Measurements from ENCODE around the gene RPL3. TPM values are rescaled to one million over a fixed set of nuclear protein-coding genes. Genes with fewer than 3 reads are reported as not detected.
"Not testable (repeated sequence)": the region's sequence is repeated elsewhere in the genome, so short reads cannot be mapped to it uniquely, and the experiment has no call there.

Gene RPL3
- total RNA-seq, 1 experiment from 2014 or later, result 1,117 TPM

- no peaks in the 10 kb centered on the region for H3K9me3 ChIP-seq (ENCODE audit: low read depth, low read length, poor library complexity, severe bottlenecking)
- no TSS peak for BruUV-seq (replicated peaks)
- ChIA-PET POLR2A (ENCODE audit: low non-redundant PET) (interaction anchor here (0.6 kb wide), 1 partner anchor 24 kb away, joined by 3 read pairs; no protein-coding TSS in a partner anchor), CTCF (interaction anchor here (0.6 to 1.4 kb wide), 3 partner anchors 12 to 185 kb away, joined by 3 to 13 read pairs (median 3); no protein-coding TSS in a partner anchor)
- H3K27ac ChIP-seq (ENCODE audit: low read depth, low read length, poor library complexity, severe bottlenecking), result no peak overlapping the region
- no peak overlapping the region for H3K4me3 ChIP-seq (ENCODE audit: low read depth, low read length, poor library complexity, severe bottlenecking)
- no peaks in the 10 kb centered on the region for H3K36me3 ChIP-seq (ENCODE audit: insufficient read depth, low read length, poor library complexity, severe bottlenecking)
- DNase-seq (ENCODE audit: low spot score), result no peak
- intact Hi-C loops (cut with micrococcal nuclease; ENCODE audit: unreplicated experiment), result no loop called here
- TF ChIP-seq CTCF (conservative IDR thresholded peaks at IDR 0.05; ENCODE audit: low read depth, low read length) (no peak), EZH2 (IDR thresholded peaks at IDR 0.05; ENCODE audit: borderline replicate concordance, low read depth, low read length, poor library complexity, severe bottlenecking) (no peak)
- H3K27me3 ChIP-seq (replicated peaks; ENCODE audit: insufficient read depth, low read depth, low read length, poor library complexity), result no peaks in the 10 kb centered on the region
- H3K4me1 ChIP-seq (ENCODE audit: insufficient read depth, low read length, poor library complexity, severe bottlenecking), result peaks cover 9% of the 10 kb centered on the region
Observed at GRCh38 chr22:39344046-39344390, 24.6 kb upstream of the RPL3 start.

- Histone ChIP-seq H3K4me3 (ENCODE audit: low read depth, low read length, poor library complexity, severe bottlenecking) (no peak overlapping the region), H3K4me1 (ENCODE audit: insufficient read depth, low read length, poor library complexity, severe bottlenecking) (peaks cover 6% of the 10 kb centered on the region), H3K36me3 (ENCODE audit: insufficient read depth, low read length, poor library complexity, severe bottlenecking) (no peaks in the 10 kb centered on the region), H3K27ac (ENCODE audit: low read depth, low read length, poor library complexity, severe bottlenecking) (no peak overlapping the region), H3K27me3 (replicated peaks; ENCODE audit: insufficient read depth, low read depth, low read length, poor library complexity) (no peaks in the 10 kb centered on the region), H3K9me3 (ENCODE audit: low read depth, low read length, poor library complexity, severe bottlenecking) (no peaks in the 10 kb centered on the region)
- intact Hi-C loops (cut with micrococcal nuclease; ENCODE audit: unreplicated experiment), result no loop called here
- ChIA-PET CTCF (interaction anchor here (0.6 to 1.4 kb wide), 4 partner anchors 11 to 185 kb away, joined by 3 to 13 read pairs (median 3); no protein-coding TSS in a partner anchor), POLR2A (ENCODE audit: low non-redundant PET) (interaction anchor here (0.6 kb wide), 1 partner anchor 23 kb away, joined by 3 read pairs; no protein-coding TSS in a partner anchor)
- peak; percentile 84 for TF ChIP-seq CTCF (conservative IDR thresholded peaks at IDR 0.05; ENCODE audit: low read depth, low read length)
- TF ChIP-seq EZH2 (IDR thresholded peaks at IDR 0.05; ENCODE audit: borderline replicate concordance, low read depth, low read length, poor library complexity, severe bottlenecking), result no peak
- BruUV-seq (replicated peaks), result no TSS peak
- peak; percentile 78 for DNase-seq (ENCODE audit: low spot score)
Observed at GRCh38 chr22:39343259-39344045, 24.0 kb upstream of the RPL3 start.

- Histone ChIP-seq H3K4me1 (ENCODE audit: insufficient read depth, low read length, poor library complexity, severe bottlenecking) (peaks cover 6% of the 10 kb centered on the region), H3K27ac (ENCODE audit: low read depth, low read length, poor library complexity, severe bottlenecking) (no peak overlapping the region), H3K36me3 (ENCODE audit: insufficient read depth, low read length, poor library complexity, severe bottlenecking) (no peaks in the 10 kb centered on the region), H3K27me3 (replicated peaks; ENCODE audit: insufficient read depth, low read depth, low read length, poor library complexity) (no peaks in the 10 kb centered on the region), H3K4me3 (ENCODE audit: low read depth, low read length, poor library complexity, severe bottlenecking) (no peak overlapping the region), H3K9me3 (ENCODE audit: low read depth, low read length, poor library complexity, severe bottlenecking) (no peaks in the 10 kb centered on the region)
- intact Hi-C loops (cut with micrococcal nuclease; ENCODE audit: unreplicated experiment), result no loop called here
- CTCF ChIA-PET, result no interaction called here
- DNase-seq (ENCODE audit: low spot score), result no peak
- BruUV-seq (replicated peaks), result no TSS peak
- no peak for TF ChIP-seq EZH2 (IDR thresholded peaks at IDR 0.05; ENCODE audit: borderline replicate concordance, low read depth, low read length, poor library complexity, severe bottlenecking)
- TF ChIP-seq CTCF (conservative IDR thresholded peaks at IDR 0.05; ENCODE audit: low read depth, low read length), result no peak; the same call in 1 of the 2 replicates
- POLR2A ChIA-PET (ENCODE audit: low non-redundant PET), result no interaction called here
Observed at GRCh38 chr22:39341179-39341578, 21.8 kb upstream of the RPL3 start.

GRCh38 chr22:39339775-39340174, 20.4 kb upstream of the RPL3 start:
- H3K4me3 ChIP-seq (ENCODE audit: low read depth, low read length, poor library complexity, severe bottlenecking); H3K27me3 ChIP-seq (replicated peaks; ENCODE audit: insufficient read depth, low read depth, low read length, poor library complexity); CTCF ChIA-PET; DNase-seq (ENCODE audit: low spot score); intact Hi-C loops (cut with micrococcal nuclease; ENCODE audit: unreplicated experiment); H3K4me1 ChIP-seq (ENCODE audit: insufficient read depth, low read length, poor library complexity, severe bottlenecking); H3K36me3 ChIP-seq (ENCODE audit: insufficient read depth, low read length, poor library complexity, severe bottlenecking); BruUV-seq (replicated peaks); H3K9me3 ChIP-seq (ENCODE audit: low read depth, low read length, poor library complexity, severe bottlenecking); H3K27ac ChIP-seq (ENCODE audit: low read depth, low read length, poor library complexity, severe bottlenecking): not testable (repeated sequence)
- POLR2A ChIA-PET (ENCODE audit: low non-redundant PET), result interaction anchor here (0.6 kb wide), 1 partner anchor 9 kb away, joined by 4 read pairs; no protein-coding TSS in a partner anchor

Data from A673 (cell line).